Skin epidermis (tissue), 12 donors: ENCODE measurements around the gene CD300LG.
A peak's percentile ranks its signal among the peaks of the same experiment; 100 is the strongest.
"Not testable (repeated sequence)": the region's sequence is repeated elsewhere in the genome, so short reads cannot be mapped to it uniquely, and the experiment has no call there.

Source experiments
- H3K27ac ChIP-seq, 21 experiments: fragments of 200-600 bp; sonication (generic) in 11 of 21; one replicate each; pipeline ENCODE4 v1.5.0; 2020; ENCODE audit warnings: mild to moderate bottlenecking in 3 of 21, inconsistent platforms in 2 of 21, moderate library complexity in 2 of 21
- H3K4me3 ChIP-seq, 7 experiments: fragments of 200-600 bp; sonication (generic) in 2 of 7; one replicate each; pipeline ENCODE4 v1.5.0; 2020; ENCODE audit warnings: inconsistent platforms in 2 of 7, mild to moderate bottlenecking in 2 of 7, moderate library complexity in 1 of 7

CD300LG gene

DNA sequence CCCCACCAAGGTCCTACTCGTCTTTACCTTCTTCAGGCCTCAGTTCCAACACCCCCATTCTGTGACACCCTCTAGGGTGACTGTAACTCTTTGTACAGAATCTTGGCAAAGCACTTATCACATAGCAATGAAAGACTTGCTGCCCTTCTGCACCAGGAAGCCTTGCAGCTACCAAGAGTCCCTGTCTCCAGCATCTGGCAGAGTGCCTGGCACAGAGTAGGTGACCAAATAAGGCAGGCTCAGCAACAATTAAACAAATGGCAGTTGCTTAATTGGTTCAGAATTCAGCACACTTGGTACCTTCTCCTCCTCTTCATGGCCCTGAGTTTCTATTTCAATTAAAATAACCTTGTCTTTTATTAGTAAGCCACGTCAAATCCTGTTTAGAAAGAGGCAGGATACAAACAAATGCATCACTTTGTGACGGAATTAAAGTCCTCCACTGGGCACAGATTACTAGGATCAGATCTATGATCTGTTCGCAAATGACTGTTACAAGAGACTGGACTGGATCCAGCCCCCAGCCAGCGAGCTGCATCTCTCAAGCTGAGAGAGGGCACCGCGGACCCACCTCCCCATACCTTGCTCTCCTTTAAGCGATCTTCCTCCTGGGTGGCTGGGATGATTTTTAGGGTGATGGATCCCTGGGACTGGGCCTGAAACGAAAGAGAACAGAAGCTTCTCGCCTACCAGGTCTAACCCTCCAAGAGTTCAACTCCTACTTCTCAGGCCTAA, 23.5 kb upstream of the CD300LG start:
- no peak overlapping the region for H3K4me3 ChIP-seq
- no peak overlapping the region for H3K27ac ChIP-seq

GRCh38 chr17:43825567-43825966, 21.4 kb upstream of the CD300LG start:
- Histone ChIP-seq H3K27ac (no peak overlapping the region), H3K4me3 (no peak overlapping the region)

- Histone ChIP-seq H3K4me3 (no peak overlapping the region), H3K27ac (no peak overlapping the region)
These were observed 20.8 kb upstream of the CD300LG start for GRCh38 chr17:43826206-43826605.

DNA sequence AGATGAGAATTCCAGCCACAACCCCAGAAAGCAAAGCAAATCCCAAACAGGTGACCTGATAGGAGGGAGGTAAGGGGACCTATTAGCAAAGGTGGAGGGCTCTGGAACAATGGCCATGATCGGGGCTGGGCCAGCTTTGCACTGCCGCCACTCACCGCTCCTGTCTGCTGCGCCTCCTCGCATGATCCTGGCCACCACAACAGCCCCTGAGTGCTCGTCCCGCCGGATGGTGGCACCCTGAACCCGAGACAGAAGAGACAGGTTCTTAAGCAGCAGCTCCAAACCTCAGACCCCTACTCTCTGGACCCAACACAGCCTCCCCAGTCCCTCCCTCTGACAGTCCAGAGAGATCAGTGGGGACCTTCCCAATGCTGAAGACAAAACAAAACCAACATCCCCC, 19.4 kb upstream of the CD300LG start:
- H3K27ac ChIP-seq: no peak overlapping the region
- H3K4me3 ChIP-seq: no peak overlapping the region

GRCh38 chr17:43829738-43830137, 17.2 kb upstream of the CD300LG start:
- H3K27ac ChIP-seq: no peak overlapping the region
- no peak overlapping the region for H3K4me3 ChIP-seq

GRCh38 chr17:43830510-43831140, 16.4 kb upstream of the CD300LG start:
- no peak overlapping the region for H3K27ac ChIP-seq
- H3K4me3 ChIP-seq: no peak overlapping the region

DNA sequence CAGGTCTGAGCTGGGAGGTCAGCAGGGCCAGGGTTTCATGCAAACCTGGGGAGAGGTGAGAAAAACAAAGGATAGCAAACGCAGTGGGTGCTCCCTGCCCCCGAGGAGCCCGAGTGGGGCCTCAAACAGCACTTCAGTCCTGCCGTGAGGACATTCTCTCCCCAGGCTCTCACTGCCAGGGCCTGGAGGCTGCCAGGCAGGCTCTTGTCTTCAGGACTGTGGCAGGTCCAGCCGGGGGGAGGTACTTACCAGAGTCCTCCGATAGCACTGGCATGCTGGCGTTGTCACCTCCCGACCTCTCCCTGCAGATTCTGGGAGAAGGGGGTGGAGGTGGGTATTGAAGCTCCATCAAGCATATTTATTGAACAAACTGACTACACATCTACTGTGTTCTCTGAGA, 15.3 kb upstream of the CD300LG start:
- Histone ChIP-seq H3K27ac (no peak overlapping the region), H3K4me3 (peak overlapping the region in 1 of 7 experiments; percentile 77)

DNA sequence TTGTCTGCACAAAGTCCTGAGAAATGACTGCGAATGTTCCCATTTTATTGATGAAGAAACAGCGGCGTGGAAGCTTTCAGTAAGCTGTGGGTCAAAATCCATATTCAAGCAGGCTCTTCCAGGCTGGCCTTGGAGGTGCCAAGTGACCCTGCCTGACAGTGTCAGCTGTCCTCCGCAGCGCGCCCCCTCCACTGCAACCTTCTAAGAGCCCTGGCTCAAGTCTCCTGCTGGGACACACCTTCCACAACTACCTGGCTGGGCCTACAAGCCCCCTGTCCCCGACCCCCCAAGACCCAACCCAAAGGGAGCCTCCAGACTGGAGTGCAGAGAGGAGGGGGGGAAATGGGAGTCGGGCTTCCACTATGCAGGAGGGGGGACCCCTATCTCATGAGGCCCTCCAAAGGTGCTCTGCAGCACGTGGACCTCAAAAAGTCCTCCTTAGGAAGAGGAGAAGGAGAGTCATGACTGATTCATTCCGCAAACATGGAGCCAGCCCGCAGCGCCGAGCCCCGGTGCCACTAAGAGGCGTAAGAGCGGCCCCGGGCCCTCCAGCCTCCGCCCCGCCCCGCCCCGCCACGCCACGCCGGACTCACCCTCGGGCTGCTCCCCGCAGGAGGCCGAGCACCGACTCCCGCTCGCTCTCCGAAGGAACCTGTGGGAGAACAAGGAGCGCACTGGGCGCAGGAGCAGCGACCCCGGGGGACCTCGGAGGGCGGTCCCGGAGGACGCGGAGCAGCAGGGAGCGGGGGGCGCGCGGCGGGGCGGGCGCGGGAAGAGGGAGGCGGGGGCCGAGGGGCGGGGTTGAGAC, 14.6 kb upstream of the CD300LG start:
- H3K27ac ChIP-seq: peak overlapping the region in 20 of 21 experiments; percentile 6 to 84 (median 70)
- H3K4me3 ChIP-seq: peak overlapping the region; percentile 66 to 81 (median 75)

GRCh38 chr17:43832976-43833829, 13.8 kb upstream of the CD300LG start, which contains the start of gene MPP3:
Gene MPP3, minus strand, starts transcription at chr17:43833146. Its CDS starts 1,240 bp downstream, at chr17:43831906.
- H3K27ac ChIP-seq: peak within 1 kb of the TSS in 20 of 21 experiments; percentile 6 to 84 (median 70)
- peak within 1 kb of the TSS; percentile 66 to 81 (median 75) for H3K4me3 ChIP-seq

DNA sequence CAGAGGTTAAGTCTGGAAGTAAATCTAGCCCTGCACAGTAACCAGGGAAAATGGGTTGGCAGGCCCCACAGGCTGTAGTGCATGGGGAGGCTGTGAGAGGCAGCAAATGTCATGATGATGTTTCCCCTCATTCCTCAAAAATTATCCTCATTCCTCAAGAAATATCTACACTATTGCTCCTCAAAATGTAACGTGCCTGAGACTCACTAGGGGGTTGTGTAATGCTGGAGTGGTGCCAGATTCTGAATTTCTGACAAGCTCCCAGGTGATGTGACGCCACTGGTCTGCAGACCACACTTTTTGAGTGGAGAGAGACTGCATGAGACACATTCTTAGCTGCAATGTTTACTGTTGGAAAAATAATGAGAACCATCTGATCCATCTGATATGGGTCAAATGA, 12.9 kb upstream of the CD300LG start:
- H3K27ac ChIP-seq: no peak overlapping the region
- no peak overlapping the region for H3K4me3 ChIP-seq

DNA sequence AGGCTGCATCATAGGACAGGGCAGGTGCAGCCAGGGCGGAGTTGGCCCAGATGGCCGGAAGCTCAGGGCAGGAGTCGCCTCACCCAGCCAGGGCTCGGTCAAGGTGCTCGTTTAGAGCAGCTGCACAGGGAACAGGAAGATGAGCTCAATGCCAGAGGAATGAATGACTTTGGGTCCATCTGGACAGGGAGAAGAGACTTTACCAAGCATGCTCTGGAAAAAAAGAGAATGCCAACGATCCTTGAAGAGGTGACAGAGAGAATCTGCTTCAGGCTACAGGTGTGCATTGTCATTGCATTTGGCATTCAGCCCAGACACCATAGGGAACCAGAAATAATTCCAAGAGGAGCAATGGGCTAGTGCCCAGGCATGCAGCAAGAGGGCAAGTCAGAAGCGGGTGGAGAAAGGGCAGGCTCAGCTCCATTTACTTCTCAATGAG, 7.3 kb upstream of the CD300LG start:
- H3K27ac ChIP-seq: no peak overlapping the region
- no peak overlapping the region for H3K4me3 ChIP-seq

- Histone ChIP-seq H3K27ac (no peak overlapping the region), H3K4me3 (no peak overlapping the region)
These were observed 6.2 kb upstream of the CD300LG start for GRCh38 chr17:43840814-43841213.

GRCh38 chr17:43841282-43841681, 5.7 kb upstream of the CD300LG start:
- Histone ChIP-seq H3K27ac (no peak overlapping the region), H3K4me3 (no peak overlapping the region)

- not testable (repeated sequence) for H3K4me3 ChIP-seq, H3K27ac ChIP-seq
These were observed 4.6 kb upstream of the CD300LG start for GRCh38 chr17:43842091-43842974.

- H3K27ac ChIP-seq: no peak overlapping the region
- H3K4me3 ChIP-seq: no peak overlapping the region
These were observed 4.0 kb upstream of the CD300LG start for GRCh38 chr17:43842975-43843325.

- Histone ChIP-seq H3K27ac (no peak overlapping the region), H3K4me3 (no peak overlapping the region)
These were observed 2.7 kb upstream of the CD300LG start for GRCh38 chr17:43844241-43844640.

- H3K27ac ChIP-seq: no peak overlapping the region
- no peak overlapping the region for H3K4me3 ChIP-seq
These were observed 1.2 kb upstream of the CD300LG start for GRCh38 chr17:43845766-43846165.

- Histone ChIP-seq H3K4me3 (no peak overlapping the region), H3K27ac (no peak overlapping the region)
These were observed 709 bp upstream of the CD300LG start for GRCh38 chr17:43846221-43846712.

DNA sequence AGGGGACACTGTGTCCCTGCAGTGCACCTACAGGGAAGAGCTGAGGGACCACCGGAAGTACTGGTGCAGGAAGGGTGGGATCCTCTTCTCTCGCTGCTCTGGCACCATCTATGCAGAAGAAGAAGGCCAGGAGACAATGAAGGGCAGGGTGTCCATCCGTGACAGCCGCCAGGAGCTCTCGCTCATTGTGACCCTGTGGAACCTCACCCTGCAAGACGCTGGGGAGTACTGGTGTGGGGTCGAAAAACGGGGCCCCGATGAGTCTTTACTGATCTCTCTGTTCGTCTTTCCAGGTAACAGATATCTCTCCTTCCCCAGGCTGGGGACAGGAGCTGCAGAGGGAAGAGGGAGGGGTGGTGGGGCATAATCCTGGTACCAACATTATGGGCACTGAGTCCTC, 1.6 kb downstream of the CD300LG start:
- Histone ChIP-seq H3K4me3 (no peak overlapping the region), H3K27ac (no peak overlapping the region)
